H9 (cell line): ENCODE measurements around the gene DNAJA1. TPM values are rescaled to one million over a fixed set of nuclear protein-coding genes. Genes with fewer than 3 reads are reported as not detected.

Experiments
- DNase-seq: peaks from one replicate; pipeline ENCODE4 v3.0.0-alpha.2; 2017
- H2AFZ ChIP-seq: one replicate; pipeline ENCODE4 v1.6.1; 2013; ENCODE audit warnings: mild to moderate bottlenecking, low read length, control low read depth, moderate library complexity
- H2AK5ac ChIP-seq: 2 replicates; pipeline ENCODE4 v1.6.1; 2013; ENCODE audit warnings: low read length, control low read depth, mixed read lengths; ENCODE audit not compliant: insufficient read length
- H2BK120ac ChIP-seq: one replicate; pipeline ENCODE4 v1.6.1; 2013; ENCODE audit warnings: low read depth, mild to moderate bottlenecking, low read length, control low read depth, inconsistent platforms; ENCODE audit not compliant: poor library complexity, severe bottlenecking
- H2BK12ac ChIP-seq: 2 replicates; pipeline ENCODE4 v1.6.1; 2013; ENCODE audit warnings: low read length, control low read depth, mixed read lengths, low read depth; ENCODE audit not compliant: insufficient read length
- H2BK15ac ChIP-seq: 2 replicates; pipeline ENCODE4 v1.6.1; 2013; ENCODE audit warnings: low read depth, low read length, control low read depth
- H2BK20ac ChIP-seq: one replicate; pipeline ENCODE4 v1.6.1; 2013; ENCODE audit warnings: low read depth, mild to moderate bottlenecking, low read length, control low read depth, inconsistent platforms; ENCODE audit not compliant: poor library complexity, severe bottlenecking
- H2BK5ac ChIP-seq: 2 replicates; pipeline ENCODE4 v1.6.1; 2013; ENCODE audit warnings: low read length, control low read depth, mixed read lengths; ENCODE audit not compliant: insufficient read length
- H3K14ac ChIP-seq: 2 replicates; pipeline ENCODE4 v1.6.1; 2013; ENCODE audit warnings: low read length, control low read depth; ENCODE audit not compliant: insufficient read depth
- H3K18ac ChIP-seq: 2 replicates; pipeline ENCODE4 v1.6.1; 2013; ENCODE audit warnings: low read depth, mild to moderate bottlenecking, mixed read lengths, low read length, control low read depth; ENCODE audit not compliant: insufficient read length
- H3K23ac ChIP-seq: 2 replicates; pipeline ENCODE4 v1.6.1; 2013; ENCODE audit warnings: low read length, control low read depth, mixed read lengths, low read depth; ENCODE audit not compliant: insufficient read length
- H3K23me2 ChIP-seq: 2 replicates; pipeline ENCODE4 v1.6.1; 2013; ENCODE audit warnings: low read depth, mild to moderate bottlenecking, mixed read lengths, low read length, control low read depth; ENCODE audit not compliant: insufficient read length, poor library complexity, severe bottlenecking
- H3K27ac ChIP-seq: 2 replicates; pipeline ENCODE4 v1.5.1; 2013; ENCODE audit warnings: low read length, control low read depth, mixed read lengths, low read depth; ENCODE audit not compliant: insufficient read length
- H3K27me3 ChIP-seq: 2 replicates; pipeline ENCODE4 v1.6.1; 2013; ENCODE audit warnings: low read length, control low read depth, inconsistent platforms; ENCODE audit not compliant: insufficient read depth
- H3K4ac ChIP-seq: 2 replicates; pipeline ENCODE4 v1.6.1; 2013; ENCODE audit warnings: low read depth, mild to moderate bottlenecking, control low read depth, inconsistent platforms, low read length, moderate library complexity
- H3K4me1 ChIP-seq: 2 replicates; pipeline ENCODE4 v1.6.1; 2013; ENCODE audit warnings: low read length, control low read depth, inconsistent platforms; ENCODE audit not compliant: insufficient read depth
- H3K4me2 ChIP-seq: 2 replicates; pipeline ENCODE4 v1.6.1; 2013; ENCODE audit warnings: low read length, control low read depth, mixed read lengths; ENCODE audit not compliant: insufficient read length, insufficient read depth
- H3K56ac ChIP-seq: 2 replicates; pipeline ENCODE4 v1.6.1; 2013; ENCODE audit warnings: low read depth, mild to moderate bottlenecking, mixed read lengths, low read length, control low read depth; ENCODE audit not compliant: insufficient read length
- H3K79me1 ChIP-seq: 2 replicates; pipeline ENCODE4 v1.6.1; 2013; ENCODE audit warnings: low read depth, mild to moderate bottlenecking, moderate library complexity, low read length, control low read depth, inconsistent platforms; ENCODE audit not compliant: insufficient read depth, poor library complexity, severe bottlenecking
- H3K79me2 ChIP-seq: 2 replicates; pipeline ENCODE4 v1.6.1; 2013; ENCODE audit warnings: low read length, control low read depth, inconsistent platforms; ENCODE audit not compliant: insufficient read depth
- H3K9ac ChIP-seq: 2 replicates; pipeline ENCODE4 v1.6.1; 2013; ENCODE audit warnings: low read length, control low read depth, mixed read lengths; ENCODE audit not compliant: insufficient read length; ENCODE audit errors: extremely low read depth
- H3K9me3 ChIP-seq: one replicate; pipeline ENCODE4 v1.6.1; 2013; ENCODE audit warnings: low read depth, low read length, inconsistent platforms; ENCODE audit not compliant: control insufficient read depth
- H3T11ph ChIP-seq: one replicate; pipeline ENCODE4 v1.6.1; 2013; ENCODE audit warnings: mild to moderate bottlenecking, low read length, control low read depth, inconsistent platforms
- H4K20me1 ChIP-seq: one replicate; pipeline ENCODE4 v1.6.1; 2013; ENCODE audit not compliant: control insufficient read depth, insufficient read length, insufficient read depth
- H4K5ac ChIP-seq: 2 replicates; pipeline ENCODE4 v1.6.1; 2013; ENCODE audit warnings: low read depth, mild to moderate bottlenecking, mixed read lengths, low read length, control low read depth; ENCODE audit not compliant: insufficient read length
- H4K8ac ChIP-seq: replicated peaks from 2 replicates; pipeline ENCODE4 v1.6.1; 2013; ENCODE audit warnings: low read length, control low read depth, mixed read lengths, low read depth; ENCODE audit not compliant: insufficient read length
- H4K91ac ChIP-seq: 2 replicates; pipeline ENCODE4 v1.6.1; 2013; ENCODE audit warnings: low read depth, mild to moderate bottlenecking, moderate library complexity, mixed read lengths, low read length, control low read depth; ENCODE audit not compliant: insufficient read length
- H3K27ac Mint-ChIP-seq, 3 experiments: 2 replicates in 2 of 3; 3 replicates in 1 of 3; pipeline ENCODE4 v1.8.0; 2020 to 2021; ENCODE audit warnings: mixed read lengths in 3 of 3, mild to moderate bottlenecking in 1 of 3, moderate library complexity in 1 of 3
- H3K27me3 Mint-ChIP-seq: 2 replicates; pipeline ENCODE4 v1.8.0; 2021; ENCODE audit warnings: low read depth, mild to moderate bottlenecking, moderate library complexity, mixed read lengths
- H3K36me3 Mint-ChIP-seq, 3 experiments: 2 replicates in 2 of 3; 3 replicates in 1 of 3; pipeline ENCODE4 v1.8.0; 2020 to 2021; ENCODE audit warnings: low read depth in 3 of 3, mixed read lengths in 3 of 3; ENCODE audit not compliant: insufficient read depth in 1 of 3
- H3K4me1 Mint-ChIP-seq, 2 experiments: 2 replicates each; pipeline ENCODE4 v1.8.0; 2020; ENCODE audit warnings: mixed read lengths in 2 of 2
- H3K4me3 Mint-ChIP-seq, 2 experiments: 2 replicates in 1 of 2; 3 replicates in 1 of 2; pipeline ENCODE4 v1.8.0; 2020 to 2021; ENCODE audit warnings: mild to moderate bottlenecking in 2 of 2, mixed read lengths in 2 of 2, moderate library complexity in 1 of 2
- H3K9me3 Mint-ChIP-seq, 2 experiments: 2 replicates in 1 of 2; 3 replicates in 1 of 2; pipeline ENCODE4 v1.8.0; 2020; ENCODE audit warnings: mild to moderate bottlenecking in 2 of 2, mixed read lengths in 2 of 2, moderate library complexity in 1 of 2
- CTCF ChIP-seq: fragments of 200-600 bp; sonication (generic); conservative IDR thresholded peaks from 3 replicates; pipeline ENCODE4 v1.8.0; 2021; ENCODE audit warnings: antibody characterized with exemption, mild to moderate bottlenecking
- WGBS: extraction: QIAGEN DNeasy Blood & Tissue Kit; methylation state at CpG from one replicate; pipeline ENCODE4 v1.1.7; 2013; ENCODE audit warnings: missing lambda C conversion rate, low lambda C conversion rate, mixed read lengths; ENCODE audit not compliant: insufficient read length; ENCODE audit errors: extremely low coverage; 5-methylcytosine and 5-hydroxymethylcytosine counted together
- total RNA-seq: library from RNA; stranded (reverse); gene quantifications from 2 replicates; pipeline ENCODE4 v1.2.1, GENCODE V29; 2021

Gene DNAJA1
- total RNA-seq, 1 experiment from 2014 or later, result 217 TPM

GRCh38 chr9:33051144-33051543 lies 26.1 kb downstream of the DNAJA1 start:
- no peak overlapping the region for H3K14ac ChIP-seq
- no peaks in the 10 kb centered on the region for H4K20me1 ChIP-seq
- H2BK5ac ChIP-seq, result no peak overlapping the region
- no peak overlapping the region for H2BK20ac ChIP-seq
- no peak overlapping the region for H2AFZ ChIP-seq
- no peak for DNase-seq
- H2BK15ac ChIP-seq, result no peak overlapping the region
- no peaks in the 10 kb centered on the region for H3K4me1 Mint-ChIP-seq
- H3K4me2 ChIP-seq, result no peak overlapping the region
- H3K27me3 ChIP-seq, result no peaks in the 10 kb centered on the region
- peaks cover 17 to 67% (median 50%) of the 10 kb centered on the region in 3 experiments; a peak in 6 of 7 replicates for H3K36me3 Mint-ChIP-seq
- H3K79me2 ChIP-seq, result no peaks in the 10 kb centered on the region
- H2BK120ac ChIP-seq, result no peak overlapping the region
- H3K18ac ChIP-seq, result no peak overlapping the region
- H3K27ac ChIP-seq, result no peak overlapping the region
- no peaks in the 10 kb centered on the region for H3K27me3 Mint-ChIP-seq
- H3T11ph ChIP-seq, result no peak overlapping the region
- no peak overlapping the region; a peak in 1 of 7 replicates for H3K27ac Mint-ChIP-seq
- no peak overlapping the region for H4K91ac ChIP-seq
- H3K9me3 ChIP-seq, result no peaks in the 10 kb centered on the region
- H4K8ac ChIP-seq, result no peak overlapping the region
- no peak overlapping the region for H3K4ac ChIP-seq
- no peak overlapping the region for H2AK5ac ChIP-seq
- H3K23ac ChIP-seq, result no peak overlapping the region
- no CpG with 5 or more reads among the region's 4 CpGs for WGBS
- H3K56ac ChIP-seq, result no peak overlapping the region
- H3K4me1 ChIP-seq, result no peaks in the 10 kb centered on the region
- H3K23me2 ChIP-seq, result no peaks in the 10 kb centered on the region
- H3K79me1 ChIP-seq, result no peaks in the 10 kb centered on the region
- H3K9ac ChIP-seq, result no peak overlapping the region
- H3K4me3 Mint-ChIP-seq, result no peak overlapping the region; a peak in 1 of 5 replicates
- no peaks in the 10 kb centered on the region for H3K9me3 Mint-ChIP-seq
- no peak for TF ChIP-seq CTCF
- no peak overlapping the region for H2BK12ac ChIP-seq
- H4K5ac ChIP-seq, result no peak overlapping the region
